Measurements from ENCODE around the gene HSP90AA1. TPM values are rescaled to one million over a fixed set of nuclear protein-coding genes. Genes with fewer than 3 reads are reported as not detected.
"Not testable (repeated sequence)": the region's sequence is repeated elsewhere in the genome, so short reads cannot be mapped to it uniquely, and the experiment has no call there.

The HSP90AA1 gene
- total RNA-seq, 2 donors from 2014 or later: 214 to 399 TPM

GRCh38 chr14:102081231-102082080 lies 5.4 kb downstream of the HSP90AA1 start:
- TF ChIP-seq CTCF (IDR thresholded peaks at IDR 0.05): no peak
- Histone ChIP-seq H3K9me3 (no peaks in the 10 kb centered on the region), H3K27ac (no peak overlapping the region), H3K36me3 (peaks cover 64% of the 10 kb centered on the region), H3K4me1 (ENCODE audit: control insufficient read depth in 1 of 2, low read depth in 2 of 2) (peaks cover 28 to 41% of the 10 kb centered on the region in 2 donors), H3K4me3 (no peak overlapping the region), H3K27me3 (replicated peaks; ENCODE audit: insufficient read depth) (no peaks in the 10 kb centered on the region)
- no peak for DNase-seq (ENCODE audit: low spot score)
- no peak for ATAC-seq (ENCODE audit: insufficient number of reproducible peaks, low FRiP score, low read depth)

- no peaks in the 10 kb centered on the region for H3K27me3 ChIP-seq (replicated peaks; ENCODE audit: insufficient read depth)
- no peak for ATAC-seq (ENCODE audit: insufficient number of reproducible peaks, low FRiP score, low read depth)
- no peak for DNase-seq (ENCODE audit: low spot score)
- TF ChIP-seq CTCF (IDR thresholded peaks at IDR 0.05): no peak
- no peak overlapping the region for H3K27ac ChIP-seq
- H3K4me1 ChIP-seq (ENCODE audit: control insufficient read depth in 1 of 2, low read depth in 2 of 2): peaks cover 24 to 37% of the 10 kb centered on the region in 2 donors
- H3K9me3 ChIP-seq: no peaks in the 10 kb centered on the region
- H3K36me3 ChIP-seq: peaks cover 62% of the 10 kb centered on the region
- no peak overlapping the region for H3K4me3 ChIP-seq
These were observed 6.4 kb downstream of the HSP90AA1 start for GRCh38 chr14:102080183-102081080.

GRCh38 chr14:102079700-102079979 lies 7.2 kb downstream of the HSP90AA1 start:
- TF ChIP-seq CTCF (IDR thresholded peaks at IDR 0.05): no peak
- Histone ChIP-seq H3K27me3 (replicated peaks; ENCODE audit: insufficient read depth) (no peaks in the 10 kb centered on the region), H3K36me3 (peaks cover 54% of the 10 kb centered on the region), H3K4me3 (no peak overlapping the region), H3K9me3 (no peaks in the 10 kb centered on the region), H3K27ac (no peak overlapping the region), H3K4me1 (ENCODE audit: control insufficient read depth in 1 of 2, low read depth in 2 of 2) (peaks cover 16 to 29% of the 10 kb centered on the region in 2 donors)
- ATAC-seq (ENCODE audit: insufficient number of reproducible peaks, low FRiP score, low read depth): no peak
- no peak for DNase-seq (ENCODE audit: low spot score)

- Histone ChIP-seq H3K4me3 (no peak overlapping the region), H3K4me1 (ENCODE audit: control insufficient read depth in 1 of 2, low read depth in 2 of 2) (peaks cover 10 to 23% of the 10 kb centered on the region in 2 donors), H3K36me3 (peaks cover 48% of the 10 kb centered on the region), H3K9me3 (no peaks in the 10 kb centered on the region), H3K27me3 (replicated peaks; ENCODE audit: insufficient read depth) (no peaks in the 10 kb centered on the region), H3K27ac (no peak overlapping the region)
- DNase-seq (ENCODE audit: low spot score) (no peak), ATAC-seq (ENCODE audit: insufficient number of reproducible peaks, low FRiP score, low read depth) (no peak)
- TF ChIP-seq CTCF (IDR thresholded peaks at IDR 0.05): no peak
These were observed 7.8 kb downstream of the HSP90AA1 start for GRCh38 chr14:102078831-102079699.

- not testable (repeated sequence) for H3K27ac ChIP-seq; DNase-seq (ENCODE audit: low spot score); H3K27me3 ChIP-seq (replicated peaks; ENCODE audit: insufficient read depth); ATAC-seq (ENCODE audit: insufficient number of reproducible peaks, low FRiP score, low read depth); H3K4me3 ChIP-seq; H3K9me3 ChIP-seq
- peaks cover 41% of the 10 kb centered on the region for H3K36me3 ChIP-seq
- H3K4me1 ChIP-seq (ENCODE audit: control insufficient read depth in 1 of 2, low read depth in 2 of 2): peaks cover 3 to 17% of the 10 kb centered on the region in 2 donors
These were observed 8.5 kb downstream of the HSP90AA1 start for GRCh38 chr14:102078361-102078791.

Measured in thoracic aorta (tissue), 2 donors.